Common myeloid progenitor, CD34-positive (primary cell): Measurements from ENCODE around the gene CDH15.
"Not testable (repeated sequence)": the region's sequence is repeated elsewhere in the genome, so short reads cannot be mapped to it uniquely, and the experiment has no call there.

ENCODE experiments used
- CTCF ChIA-PET: fragments of 350-600 bp; sonication (Branson Sonifier 250); formaldehyde crosslinking; loops from one replicate; lab custom pipeline; 2021; ENCODE audit warnings: antibody characterized with exemption; lab: Charles Lee
- POLR2A ChIA-PET: fragments of 350-600 bp; sonication (Branson Sonifier 250); formaldehyde crosslinking; loops from one replicate; lab custom pipeline; 2021; ENCODE audit warnings: antibody characterized with exemption; lab: Charles Lee
- DNase-seq, 3 donors: peaks; one replicate each; pipeline versions ENCODE4 v3.0.0 to v3.0.0-alpha.2; 2013
- H3K27ac ChIP-seq, 2 experiments: 1 replicate in 1 of 2; 2 replicates in 1 of 2; pipeline ENCODE4 v1.7.0; 2013; ENCODE audit warnings: inconsistent platforms in 2 of 2, low read length in 2 of 2, mild to moderate bottlenecking in 2 of 2, low read depth in 1 of 2, moderate library complexity in 1 of 2; ENCODE audit not compliant: severe bottlenecking in 2 of 2, insufficient read depth in 1 of 2, poor library complexity in 1 of 2
- H3K27me3 ChIP-seq, 5 experiments: replicated peaks in 2 of 5; 1 replicate in 3 of 5; 2 replicates in 2 of 5; pipeline versions ENCODE4 v1.6.1 to v1.7.0; 2013; ENCODE audit warnings: low read length in 4 of 5, mild to moderate bottlenecking in 2 of 5, moderate library complexity in 2 of 5, inconsistent platforms in 1 of 5; ENCODE audit not compliant: insufficient read depth in 5 of 5, control insufficient read depth in 4 of 5
- H3K36me3 ChIP-seq, 4 experiments: 1 replicate in 2 of 4; 2 replicates in 2 of 4; pipeline versions ENCODE4 v1.6.1 to v1.7.0; 2013; ENCODE audit warnings: low read length in 3 of 4, control low read depth in 1 of 4, mild to moderate bottlenecking in 1 of 4; ENCODE audit not compliant: control insufficient read depth in 4 of 4, insufficient read depth in 4 of 4
- H3K4me1 ChIP-seq, 4 experiments: 1 replicate in 3 of 4; 2 replicates in 1 of 4; pipeline versions ENCODE4 v1.6.1 to v1.7.1; 2013; ENCODE audit warnings: low read length in 3 of 4, mild to moderate bottlenecking in 3 of 4, control low read depth in 1 of 4, inconsistent platforms in 1 of 4, moderate library complexity in 1 of 4; ENCODE audit not compliant: control insufficient read depth in 4 of 4, insufficient read depth in 4 of 4; ENCODE audit errors: control extremely low read depth in 1 of 4
- H3K4me3 ChIP-seq, 7 experiments: 1 replicate in 4 of 7; 2 replicates in 3 of 7; pipeline versions ENCODE4 v1.5.1 to v1.7.0; 2013; ENCODE audit warnings: mild to moderate bottlenecking in 7 of 7, low read length in 6 of 7, moderate library complexity in 6 of 7, inconsistent platforms in 2 of 7, low read depth in 2 of 7, control low read depth in 1 of 7; ENCODE audit not compliant: insufficient read depth in 4 of 7, control insufficient read depth in 1 of 7; ENCODE audit errors: extremely low read depth in 1 of 7
- H3K9me3 ChIP-seq, 5 experiments: 1 replicate in 4 of 5; 2 replicates in 1 of 5; pipeline versions ENCODE4 v1.6.1 to v1.7.1; 2013; ENCODE audit warnings: low read length in 4 of 5, mild to moderate bottlenecking in 2 of 5, inconsistent platforms in 1 of 5, low read depth in 1 of 5, moderate library complexity in 1 of 5; ENCODE audit not compliant: control insufficient read depth in 4 of 5, insufficient read depth in 2 of 5; ENCODE audit errors: control extremely low read depth in 1 of 5
- WGBS: methylation state at CpG from one replicate; pipeline ENCODE4 v1.1.5; 2013; ENCODE audit not compliant: insufficient coverage; 5-methylcytosine and 5-hydroxymethylcytosine counted together

Gene CDH15

DNA sequence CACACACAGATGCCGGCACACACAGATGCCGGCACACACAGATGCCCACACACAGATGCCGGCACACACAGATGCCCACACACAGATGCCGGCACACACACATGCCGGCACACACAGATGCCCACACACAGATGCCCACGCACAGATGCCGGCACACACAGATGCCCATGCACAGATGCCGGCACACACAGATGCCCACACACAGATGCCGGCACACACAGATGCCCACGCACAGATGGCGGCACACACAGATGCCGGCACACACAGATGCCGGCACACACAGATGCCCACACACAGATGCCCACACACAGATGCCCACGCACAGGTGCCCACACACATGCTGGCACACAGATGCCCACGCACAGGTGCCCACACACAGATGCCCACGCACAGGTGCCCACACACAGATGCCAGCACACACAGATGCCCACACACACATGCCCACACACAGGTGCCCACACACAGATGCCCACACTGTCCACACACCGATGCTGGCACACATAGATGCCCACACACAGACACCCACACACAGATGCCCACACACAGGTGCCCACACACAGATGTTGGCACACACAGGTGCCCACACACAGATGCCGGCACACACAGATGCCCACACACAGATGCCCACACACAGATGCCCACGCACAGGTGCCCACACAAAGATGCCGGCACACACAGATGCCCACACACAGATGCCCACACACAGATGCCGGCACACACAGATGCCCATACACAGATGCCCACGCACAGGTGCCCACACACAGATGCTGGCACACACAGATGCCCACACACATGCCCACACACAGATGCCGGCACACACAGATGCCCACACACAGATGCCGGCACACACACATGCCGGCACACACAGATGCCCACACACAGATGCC, 17.2 kb downstream of the CDH15 start:
- H3K9me3 ChIP-seq, H3K27ac ChIP-seq, POLR2A ChIA-PET, CTCF ChIA-PET, H3K4me1 ChIP-seq, H3K4me3 ChIP-seq, H3K27me3 ChIP-seq, H3K36me3 ChIP-seq: not testable (repeated sequence)
- 96% methylated on average over 13 of the region's 25 CpGs for WGBS
- DNase-seq, result peak in 1 of 3 donors; percentile 44

GRCh38 chr16:89189358-89190025, 17.9 kb downstream of the CDH15 start:
- H3K36me3 ChIP-seq, result no peaks in the 10 kb centered on the region
- H3K4me1 ChIP-seq, result peaks cover 0 to 16% (median 11%) of the 10 kb centered on the region in 4 experiments
- WGBS, result 79% methylated on average over 12 of the region's 14 CpGs
- peak in 1 of 3 donors; percentile 42 for DNase-seq
- H3K27ac ChIP-seq, result no peak overlapping the region
- ChIA-PET CTCF (no interaction called here), POLR2A (no interaction called here)
- peaks cover 0 to 9% (median 2%) of the 10 kb centered on the region in 5 experiments for H3K27me3 ChIP-seq
- no peak overlapping the region for H3K4me3 ChIP-seq
- peaks cover 0 to 2% (median 0%) of the 10 kb centered on the region in 5 experiments for H3K9me3 ChIP-seq

- peaks cover 0 to 2% (median 0%) of the 10 kb centered on the region in 5 experiments for H3K9me3 ChIP-seq
- peaks cover 0 to 9% (median 2%) of the 10 kb centered on the region in 5 experiments for H3K27me3 ChIP-seq
- ChIA-PET POLR2A (no interaction called here), CTCF (no interaction called here)
- no peak for DNase-seq
- no peaks in the 10 kb centered on the region for H3K36me3 ChIP-seq
- H3K4me1 ChIP-seq, result peaks cover 0 to 24% (median 20%) of the 10 kb centered on the region in 4 experiments
- 76% methylated on average over 28 of the region's 28 CpGs for WGBS
- H3K27ac ChIP-seq, result no peak overlapping the region
- no peak overlapping the region for H3K4me3 ChIP-seq
These were observed 18.8 kb downstream of the CDH15 start for GRCh38 chr16:89190150-89190958.

- no peak overlapping the region for H3K27ac ChIP-seq
- H3K36me3 ChIP-seq, result no peaks in the 10 kb centered on the region
- no peak for DNase-seq
- H3K9me3 ChIP-seq, result peaks cover 0 to 2% (median 0%) of the 10 kb centered on the region in 5 experiments
- ChIA-PET CTCF (no interaction called here), POLR2A (no interaction called here)
- WGBS, result 85% methylated on average over 27 of the region's 44 CpGs
- H3K27me3 ChIP-seq, result peaks cover 0 to 9% (median 2%) of the 10 kb centered on the region in 5 experiments
- peaks cover 0 to 25% (median 23%) of the 10 kb centered on the region in 4 experiments for H3K4me1 ChIP-seq
- no peak overlapping the region for H3K4me3 ChIP-seq
These were observed 19.7 kb downstream of the CDH15 start for GRCh38 chr16:89191033-89191900.

- CTCF ChIA-PET, result no interaction called here
- 0% methylated on average over 5 of the region's 19 CpGs for WGBS
- no peak for DNase-seq
- Histone ChIP-seq H3K36me3 (no peaks in the 10 kb centered on the region), H3K9me3 (peaks cover 0 to 2% (median 0%) of the 10 kb centered on the region in 5 experiments), H3K4me1 (peaks cover 0 to 25% (median 23%) of the 10 kb centered on the region in 4 experiments), H3K27me3 (peaks cover 0 to 9% (median 2%) of the 10 kb centered on the region in 5 experiments), H3K27ac (no peak overlapping the region), H3K4me3 (peak overlapping the region in 6 of 7 experiments; percentile 23 to 65 (median 52))
- POLR2A ChIA-PET, result no interaction called here
These were observed 20.3 kb downstream of the CDH15 start for GRCh38 chr16:89191901-89192185.

DNA sequence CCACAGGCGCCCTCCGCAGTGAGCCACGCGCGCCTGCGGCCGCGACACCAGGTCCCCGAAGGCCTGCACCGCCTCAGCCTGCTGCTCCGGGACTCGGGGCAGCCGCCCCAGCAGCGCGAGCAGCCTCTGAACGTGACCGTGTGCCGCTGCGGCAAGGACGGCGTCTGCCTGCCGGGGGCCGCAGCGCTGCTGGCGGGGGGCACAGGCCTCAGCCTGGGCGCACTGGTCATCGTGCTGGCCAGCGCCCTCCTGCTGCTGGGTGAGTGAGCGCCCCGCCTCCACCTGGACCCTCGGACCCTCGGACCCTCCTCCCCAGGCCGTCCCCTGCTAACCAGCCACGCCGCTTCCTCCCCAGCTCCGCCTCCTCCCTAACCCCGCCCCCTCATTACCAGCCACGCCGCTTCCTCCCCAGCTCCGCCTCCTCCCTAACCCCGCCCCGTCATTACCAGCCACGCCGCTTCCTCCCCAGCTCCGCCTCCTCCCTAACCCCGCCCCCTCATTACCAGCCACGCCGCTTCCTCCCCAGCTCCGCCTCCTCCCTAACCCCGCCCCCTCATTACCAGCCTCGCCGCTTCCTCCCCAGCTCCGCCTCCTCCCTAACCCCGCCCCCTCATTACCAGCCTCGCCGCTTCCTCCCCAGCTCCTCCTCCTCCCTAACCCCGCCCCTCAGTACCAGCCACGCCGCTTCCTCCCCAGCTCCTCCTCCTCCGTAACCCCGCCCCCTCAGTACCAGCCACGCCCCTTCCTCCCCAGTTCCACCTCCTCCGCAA, 20.8 kb downstream of the CDH15 start:
- H3K27ac ChIP-seq, POLR2A ChIA-PET, H3K36me3 ChIP-seq, H3K9me3 ChIP-seq: not testable (repeated sequence)
- peak; percentile 85 to 93 (median 91) for DNase-seq
- Histone ChIP-seq H3K4me3 (peak overlapping the region in 6 of 7 experiments; percentile 23 to 65 (median 52)), H3K27me3 (peaks cover 0 to 14% (median 2%) of the 10 kb centered on the region in 5 experiments), H3K4me1 (peaks cover 0 to 25% (median 23%) of the 10 kb centered on the region in 4 experiments)
- CTCF ChIA-PET, result interaction anchor here (0.8 kb wide), 1 partner anchor 19 kb away, joined by 3 read pairs; no protein-coding TSS in a partner anchor
- under 1% methylated on average over 35 of the region's 63 CpGs for WGBS
